Keratinocyte (primary cell): ENCODE measurements around the gene RALGPS1. TPM values are rescaled to one million over a fixed set of nuclear protein-coding genes. Genes with fewer than 3 reads are reported as not detected.
A peak's percentile ranks its signal among the peaks of the same experiment; 100 is the strongest.

ENCODE experiments used
- DNase-seq: peaks from one replicate; pipeline ENCODE4 v3.0.0-alpha.2; 2011; ENCODE audit warnings: low read depth, missing footprints, low spot score
- FAIRE-seq: peaks from 2 replicates; lab custom pipeline; 2011; peaks lifted over from hg19 to GRCh38; lab: Jason Lieb, UNC
- H2AFZ ChIP-seq: 2 replicates; pipeline ENCODE4 v1.6.0; 2012; ENCODE audit warnings: low read length, control low read depth, inconsistent platforms; ENCODE audit not compliant: control insufficient read depth
- H3K27ac ChIP-seq: 2 replicates; pipeline ENCODE4 v1.5.1; 2011; ENCODE audit warnings: low read length; ENCODE audit not compliant: control insufficient read depth, insufficient read depth
- H3K27me3 ChIP-seq: 3 replicates; pipeline ENCODE4 v1.6.0; 2011; ENCODE audit warnings: low read length; ENCODE audit not compliant: control insufficient read depth, insufficient read depth; ENCODE audit errors: extremely low read depth
- H3K36me3 ChIP-seq, 2 experiments: 2 replicates in 1 of 2; 3 replicates in 1 of 2; pipeline ENCODE4 v1.5.1; 2011; ENCODE audit warnings: low read length in 2 of 2, mild to moderate bottlenecking in 1 of 2; ENCODE audit not compliant: control insufficient read depth in 2 of 2, insufficient read depth in 2 of 2; ENCODE audit errors: extremely low read depth in 1 of 2
- H3K4me1 ChIP-seq: 3 replicates; pipeline ENCODE4 v1.5.1; 2011; ENCODE audit warnings: low read length; ENCODE audit not compliant: control insufficient read depth, insufficient read depth; ENCODE audit errors: extremely low read depth
- H3K4me2 ChIP-seq: 3 replicates; pipeline ENCODE4 v1.6.0; 2011; ENCODE audit warnings: low read depth, low read length; ENCODE audit not compliant: control insufficient read depth, insufficient read depth; ENCODE audit errors: extremely low read depth
- H3K4me3 ChIP-seq, 3 experiments: fragments of 200-600 bp in 1 of 3; sonication (generic) in 1 of 3; 2 replicates in 2 of 3; 3 replicates in 1 of 3; pipeline ENCODE4 v1.5.1; 2011 to 2016; ENCODE audit warnings: low read length in 3 of 3, mild to moderate bottlenecking in 3 of 3, control low read depth in 2 of 3, inconsistent platforms in 1 of 3, low read depth in 1 of 3, mixed read lengths in 1 of 3, mixed run types in 1 of 3, moderate library complexity in 1 of 3; ENCODE audit not compliant: control insufficient read depth in 2 of 3, insufficient read depth in 2 of 3; ENCODE audit errors: extremely low read depth in 1 of 3
- H3K79me2 ChIP-seq: 2 replicates; pipeline ENCODE4 v1.6.0; 2012; ENCODE audit warnings: low read length; ENCODE audit not compliant: control insufficient read depth, insufficient read depth
- H3K9ac ChIP-seq: 3 replicates; pipeline ENCODE4 v1.6.0; 2011; ENCODE audit warnings: low read length; ENCODE audit not compliant: control insufficient read depth, insufficient read depth; ENCODE audit errors: extremely low read depth
- H3K9me1 ChIP-seq: 3 replicates; pipeline ENCODE4 v1.6.0; 2011; ENCODE audit warnings: low read length; ENCODE audit not compliant: control insufficient read depth, insufficient read depth; ENCODE audit errors: extremely low read depth
- H3K9me3 ChIP-seq: 2 replicates; pipeline ENCODE4 v1.5.1; 2012; ENCODE audit warnings: low read depth, low read length; ENCODE audit not compliant: control insufficient read depth
- H4K20me1 ChIP-seq: 3 replicates; pipeline ENCODE4 v1.6.0; 2011; ENCODE audit warnings: low read length; ENCODE audit not compliant: control insufficient read depth, insufficient read depth; ENCODE audit errors: extremely low read depth
- CTCF ChIP-seq, 3 experiments: IDR thresholded peaks in 1 of 3; conservative IDR thresholded peaks in 1 of 3; optimal IDR thresholded peaks in 1 of 3; 2 replicates in 2 of 3; 3 replicates in 1 of 3; pipeline versions ENCODE3 to v1.5.1; 2011; ENCODE audit warnings: low read length in 3 of 3, mild to moderate bottlenecking in 3 of 3, moderate library complexity in 2 of 3, control low read depth in 1 of 3, inconsistent platforms in 1 of 3; ENCODE audit not compliant: insufficient read depth in 2 of 3; ENCODE audit errors: extremely low read depth in 1 of 3
- EZH2 ChIP-seq: IDR thresholded peaks from one replicate; pipeline ENCODE4 v1.6.1; 2012; ENCODE audit warnings: inconsistent platforms, mild to moderate bottlenecking, low read length, moderate library complexity
- dilution Hi-C: fragments of 300-500 bp; cut with MboI; formaldehyde crosslinking; loops from one replicate; pipeline ENCODE4 v1.7.0; 2020; ENCODE audit warnings: low sequenced_read_pairs; ENCODE audit not compliant: extremely low pct_ligation_motif_present
- polyA plus RNA-seq, 5 experiments: library from polyadenylated mRNA; depleted of rRNA in 3 of 5; stranded (reverse) in 3 of 5; stranded (forward) in 1 of 5; unstranded in 1 of 5; fragments of >200 nt; gene quantifications; 1 replicate in 1 of 5; 2 replicates in 3 of 5; 3 replicates in 1 of 5; pipeline versions ENCODE4 v1.2.1 to v1.2.3, GENCODE V29; 2011 to 2012; ENCODE audit warnings: missing spikeins in 2 of 5, low read depth in 1 of 5, low replicate concordance in 1 of 5

Gene RALGPS1
- polyA plus RNA-seq, 1 donor (not counting 4 experiments of a cell fraction or from before 2014, with no cell fraction given) = 0.56 TPM

DNA sequence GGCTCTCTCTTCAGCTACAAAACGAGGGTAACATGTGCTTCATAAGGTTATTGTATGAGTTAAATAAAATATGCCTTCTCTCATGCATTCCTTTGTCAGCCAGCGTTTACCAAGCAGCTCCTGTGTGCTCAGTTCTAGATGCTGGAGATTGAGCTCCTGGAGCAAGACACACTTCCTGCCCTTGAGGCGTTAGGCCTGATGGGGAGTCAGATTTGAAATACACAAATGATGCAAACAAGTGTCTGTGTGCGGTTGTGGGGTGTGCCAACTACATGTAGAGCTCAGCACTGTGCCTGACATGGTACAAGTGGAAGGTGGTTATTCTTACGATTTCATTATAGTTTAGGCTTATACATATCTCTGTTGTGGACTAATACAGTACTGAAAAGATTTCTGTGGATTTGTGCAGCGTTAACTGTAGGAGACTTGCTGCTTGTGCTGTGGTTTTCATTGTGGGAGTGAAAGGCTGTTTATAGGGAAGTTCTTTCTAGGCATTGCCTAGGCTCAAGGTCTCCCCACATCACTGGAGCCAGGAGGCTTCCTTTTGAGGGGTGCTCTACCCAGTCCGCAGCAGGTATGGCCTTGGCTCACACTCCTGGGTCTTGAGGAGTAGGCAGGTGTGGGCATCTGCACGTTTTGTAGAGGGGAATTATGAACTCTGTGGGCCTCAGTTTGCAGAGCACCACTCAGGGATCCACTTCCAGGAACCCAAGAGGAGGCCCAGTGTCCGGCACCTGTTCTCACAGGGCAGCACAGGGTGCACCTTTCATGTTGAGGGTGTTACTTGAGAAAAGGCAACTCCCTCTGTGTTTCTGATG lies 247.7 kb downstream of the RALGPS1 start:
- no peak overlapping the region for H3K4me2 ChIP-seq
- H3K27me3 ChIP-seq = no peaks in the 10 kb centered on the region
- H3K36me3 ChIP-seq = no peaks in the 10 kb centered on the region
- H3K9me1 ChIP-seq = no peaks in the 10 kb centered on the region
- no peak for DNase-seq
- no peak overlapping the region for H3K9ac ChIP-seq
- no peaks in the 10 kb centered on the region for H3K9me3 ChIP-seq
- H4K20me1 ChIP-seq = no peaks in the 10 kb centered on the region
- H3K4me3 ChIP-seq = no peak overlapping the region
- H3K4me1 ChIP-seq = peaks cover 35% of the 10 kb centered on the region
- peak; percentile 43 for FAIRE-seq
- H3K79me2 ChIP-seq = no peaks in the 10 kb centered on the region
- no peak overlapping the region for H3K27ac ChIP-seq
- H2AFZ ChIP-seq = no peak overlapping the region
- dilution Hi-C loops = no loop called here
- TF ChIP-seq EZH2 = no peak
- no peak for TF ChIP-seq CTCF (optimal IDR thresholded peaks at IDR 0.05 in 1 of 3, IDR thresholded peaks at IDR 0.05 in 1 of 3, conservative IDR thresholded peaks at IDR 0.05 in 1 of 3; ENCODE audit: extremely low read depth in 1 of 3, insufficient read depth in 2 of 3, low read length in 3 of 3)

DNA sequence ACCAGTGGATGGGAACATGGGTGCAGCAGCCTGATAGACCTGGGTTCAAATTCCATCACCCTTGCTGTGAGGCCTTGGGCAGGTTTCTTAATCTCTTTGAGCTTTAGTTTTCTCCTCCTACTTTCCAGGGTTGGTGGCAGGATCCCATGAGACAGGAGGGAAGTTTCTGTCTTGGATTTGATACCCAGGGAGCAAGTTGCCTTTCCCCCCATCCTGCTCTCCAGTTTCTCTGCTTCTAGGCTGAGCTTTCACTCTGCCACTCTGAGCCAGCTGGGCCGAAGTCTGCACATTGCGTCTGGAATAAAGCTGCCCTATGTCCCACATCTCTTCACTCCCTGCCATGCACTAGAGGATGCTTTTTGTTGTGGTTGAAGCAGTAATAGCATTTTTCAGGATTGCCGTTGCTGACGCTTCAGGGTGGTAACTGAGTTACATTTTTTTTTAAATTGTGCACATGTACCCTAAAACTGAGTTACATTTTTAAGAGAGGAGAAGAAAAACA lies 248.3 kb downstream of the RALGPS1 start:
- H3K36me3 ChIP-seq = no peaks in the 10 kb centered on the region
- H3K9ac ChIP-seq = no peak overlapping the region
- no peak overlapping the region for H3K27ac ChIP-seq
- dilution Hi-C loops = no loop called here
- H3K79me2 ChIP-seq = no peaks in the 10 kb centered on the region
- H2AFZ ChIP-seq = no peak overlapping the region
- H3K9me3 ChIP-seq = no peaks in the 10 kb centered on the region
- no peaks in the 10 kb centered on the region for H3K27me3 ChIP-seq
- TF ChIP-seq CTCF (optimal IDR thresholded peaks at IDR 0.05 in 1 of 3, IDR thresholded peaks at IDR 0.05 in 1 of 3, conservative IDR thresholded peaks at IDR 0.05 in 1 of 3; ENCODE audit: extremely low read depth in 1 of 3, insufficient read depth in 2 of 3, low read length in 3 of 3) = no peak
- TF ChIP-seq EZH2 = no peak
- no peak overlapping the region for H3K4me3 ChIP-seq
- H3K9me1 ChIP-seq = no peaks in the 10 kb centered on the region
- H3K4me1 ChIP-seq = peaks cover 37% of the 10 kb centered on the region
- DNase-seq (no peak), FAIRE-seq (no peak)
- H4K20me1 ChIP-seq = no peaks in the 10 kb centered on the region
- no peak overlapping the region for H3K4me2 ChIP-seq
